CD4-positive, alpha-beta T cell (primary cell): ENCODE results near the gene FREM1. TPM values are rescaled to one million over a fixed set of nuclear protein-coding genes. Genes with fewer than 3 reads are reported as not detected.

ENCODE experiments used
- ATAC-seq: fragments of 200-7000 bp; cut with Tn5 transposase; one replicate; pipeline ENCODE4 v1.10.0; 2022; ENCODE audit warnings: mild to moderate bottlenecking; ENCODE audit not compliant: poor library complexity
- CTCF ChIA-PET: fragments of 350-600 bp; sonication (Branson Sonifier 250); formaldehyde crosslinking; loops from one replicate; lab custom pipeline; 2021; ENCODE audit warnings: antibody characterized with exemption, inconsistent platforms; lab: Charles Lee
- POLR2A ChIA-PET: fragments of 350-600 bp; sonication (Branson Sonifier 250); formaldehyde crosslinking; loops from one replicate; lab custom pipeline; 2021; ENCODE audit warnings: antibody characterized with exemption, inconsistent platforms; lab: Charles Lee
- DNase-seq, 14 experiments: peaks; one replicate each; pipeline ENCODE4 v3.0.0-alpha.2; 2013 to 2020; ENCODE audit warnings: mixed read lengths in 2 of 14
- H3K27ac ChIP-seq, 2 donors: one replicate each; pipeline versions ENCODE4 v1.5.1 to v1.7.0; 2013; ENCODE audit warnings: low read length in 2 of 2, low read depth in 1 of 2, mild to moderate bottlenecking in 1 of 2
- H3K27me3 ChIP-seq, 2 experiments: 1 replicate in 1 of 2; 2 replicates in 1 of 2; pipeline versions ENCODE4 v1.6.1 to v1.7.0; 2013; ENCODE audit warnings: low read length in 2 of 2, control low read depth in 1 of 2, mild to moderate bottlenecking in 1 of 2, moderate library complexity in 1 of 2; ENCODE audit not compliant: insufficient read depth in 2 of 2, control insufficient read depth in 1 of 2
- H3K36me3 ChIP-seq: one replicate; pipeline ENCODE4 v1.6.1; 2013; ENCODE audit warnings: low read length, control low read depth; ENCODE audit not compliant: insufficient read depth
- H3K4me1 ChIP-seq: one replicate; pipeline ENCODE4 v1.6.1; 2013; ENCODE audit warnings: low read length, control low read depth; ENCODE audit not compliant: insufficient read depth
- H3K4me3 ChIP-seq: one replicate; pipeline ENCODE4 v1.5.1; 2013; ENCODE audit warnings: mild to moderate bottlenecking, low read length, moderate library complexity
- H3K9me3 ChIP-seq, 2 experiments: 1 replicate in 1 of 2; 2 replicates in 1 of 2; pipeline versions ENCODE4 v1.6.1 to v1.7.0; 2013; ENCODE audit warnings: low read length in 2 of 2, mild to moderate bottlenecking in 2 of 2, control low read depth in 1 of 2, moderate library complexity in 1 of 2; ENCODE audit not compliant: control insufficient read depth in 1 of 2, insufficient read depth in 1 of 2
- H3K27ac Mint-ChIP-seq: one replicate; pipeline ENCODE4 v1.8.0; 2020; ENCODE audit warnings: mixed read lengths
- H3K27me3 Mint-ChIP-seq: one replicate; pipeline ENCODE4 v1.8.0; 2021; ENCODE audit warnings: mixed read lengths
- H3K36me3 Mint-ChIP-seq: one replicate; pipeline ENCODE4 v1.8.0; 2021; ENCODE audit warnings: low read depth, mixed read lengths
- H3K4me1 Mint-ChIP-seq: one replicate; pipeline ENCODE4 v1.8.0; 2021; ENCODE audit warnings: low read depth, mixed read lengths
- H3K4me3 Mint-ChIP-seq: one replicate; pipeline ENCODE4 v1.8.0; 2020; ENCODE audit warnings: mild to moderate bottlenecking, mixed read lengths
- H3K9me3 Mint-ChIP-seq: one replicate; pipeline ENCODE4 v1.8.0; 2020; ENCODE audit warnings: mixed read lengths
- intact Hi-C, 2 experiments: fragments of 100-400 bp; cut with DNase I in 1 of 2; cut with micrococcal nuclease in 1 of 2; formaldehyde crosslinking; loops; one replicate each; pipeline versions ENCODE4 v1.15.1 to v1.9.0; 2023 to 2025; cut with DNase I, micrococcal nuclease
- total RNA-seq, 174 experiments: library from RNA in 2 of 174; stranded (reverse) in 2 of 174; gene quantifications; one replicate each; pipeline ENCODE4 v1.2.3 and lab custom pipeline; 2021 to 2026
- TF ChIP-seq, protein P1 (sequence below): fragments of 200-600 bp; IDR thresholded peaks from one replicate; pipeline ENCODE4 v1.8.0; 2022; ENCODE audit warnings: antibody characterized with exemption, mild to moderate bottlenecking

The FREM1 gene
- total RNA-seq, 2 experiments from 2014 or later = 0.27 TPM; not detected in 1

- Mint-ChIP-seq H3K27me3 (peaks cover 13% of the 10 kb centered on the region), H3K4me1 (no peaks in the 10 kb centered on the region), H3K9me3 (no peaks in the 10 kb centered on the region), H3K27ac (no peak overlapping the region), H3K36me3 (no peaks in the 10 kb centered on the region), H3K4me3 (no peak overlapping the region)
- intact Hi-C loops = loop anchor here in 1 of 2 experiments (10.0 kb wide), 1 partner anchor 292 kb away; no protein-coding TSS in a partner anchor
- ATAC-seq (no peak), DNase-seq (no peak)
- no peak overlapping the region for H3K27ac ChIP-seq
- TF ChIP-seq, protein P1, sequence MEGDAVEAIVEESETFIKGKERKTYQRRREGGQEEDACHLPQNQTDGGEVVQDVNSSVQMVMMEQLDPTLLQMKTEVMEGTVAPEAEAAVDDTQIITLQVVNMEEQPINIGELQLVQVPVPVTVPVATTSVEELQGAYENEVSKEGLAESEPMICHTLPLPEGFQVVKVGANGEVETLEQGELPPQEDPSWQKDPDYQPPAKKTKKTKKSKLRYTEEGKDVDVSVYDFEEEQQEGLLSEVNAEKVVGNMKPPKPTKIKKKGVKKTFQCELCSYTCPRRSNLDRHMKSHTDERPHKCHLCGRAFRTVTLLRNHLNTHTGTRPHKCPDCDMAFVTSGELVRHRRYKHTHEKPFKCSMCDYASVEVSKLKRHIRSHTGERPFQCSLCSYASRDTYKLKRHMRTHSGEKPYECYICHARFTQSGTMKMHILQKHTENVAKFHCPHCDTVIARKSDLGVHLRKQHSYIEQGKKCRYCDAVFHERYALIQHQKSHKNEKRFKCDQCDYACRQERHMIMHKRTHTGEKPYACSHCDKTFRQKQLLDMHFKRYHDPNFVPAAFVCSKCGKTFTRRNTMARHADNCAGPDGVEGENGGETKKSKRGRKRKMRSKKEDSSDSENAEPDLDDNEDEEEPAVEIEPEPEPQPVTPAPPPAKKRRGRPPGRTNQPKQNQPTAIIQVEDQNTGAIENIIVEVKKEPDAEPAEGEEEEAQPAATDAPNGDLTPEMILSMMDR = no peak
- H3K4me3 ChIP-seq = no peak overlapping the region
- ChIA-PET CTCF (no interaction called here), POLR2A (no interaction called here)
- no peaks in the 10 kb centered on the region for H3K4me1 ChIP-seq
- no peaks in the 10 kb centered on the region for H3K9me3 ChIP-seq
- no peaks in the 10 kb centered on the region for H3K36me3 ChIP-seq
- H3K27me3 ChIP-seq = no peaks in the 10 kb centered on the region
Measured at GRCh38 chr9:14843163-14843562, 67.1 kb downstream of the FREM1 start.

GRCh38 chr9:14842269-14842668, 68.0 kb downstream of the FREM1 start:
- CTCF ChIA-PET = no interaction called here
- TF ChIP-seq, protein P1 = no peak
- Histone ChIP-seq H3K27me3 (no peaks in the 10 kb centered on the region), H3K9me3 (no peaks in the 10 kb centered on the region), H3K4me3 (no peak overlapping the region), H3K27ac (no peak overlapping the region), H3K36me3 (no peaks in the 10 kb centered on the region), H3K4me1 (no peaks in the 10 kb centered on the region)
- no peak for DNase-seq
- no peak for ATAC-seq
- no peaks in the 10 kb centered on the region for H3K4me1 Mint-ChIP-seq
- intact Hi-C loops = loop anchor here in 1 of 2 experiments (10.0 kb wide), 1 partner anchor 293 kb away; no protein-coding TSS in a partner anchor
- H3K9me3 Mint-ChIP-seq = no peaks in the 10 kb centered on the region
- no peaks in the 10 kb centered on the region for H3K36me3 Mint-ChIP-seq
- peaks cover 9% of the 10 kb centered on the region for H3K27me3 Mint-ChIP-seq
- H3K27ac Mint-ChIP-seq = no peak overlapping the region
- H3K4me3 Mint-ChIP-seq = no peak overlapping the region
- POLR2A ChIA-PET = no interaction called here

- no peaks in the 10 kb centered on the region for H3K4me1 ChIP-seq
- Mint-ChIP-seq H3K27ac (no peak overlapping the region), H3K27me3 (peaks cover 8% of the 10 kb centered on the region), H3K4me3 (no peak overlapping the region), H3K4me1 (no peaks in the 10 kb centered on the region), H3K36me3 (no peaks in the 10 kb centered on the region), H3K9me3 (no peaks in the 10 kb centered on the region)
- no peaks in the 10 kb centered on the region for H3K27me3 ChIP-seq
- ATAC-seq = no peak
- ChIA-PET CTCF (no interaction called here), POLR2A (no interaction called here)
- no peak overlapping the region for H3K27ac ChIP-seq
- intact Hi-C loops = no loop called here
- no peaks in the 10 kb centered on the region for H3K9me3 ChIP-seq
- DNase-seq = no peak
- no peaks in the 10 kb centered on the region for H3K36me3 ChIP-seq
- no peak overlapping the region for H3K4me3 ChIP-seq
- TF ChIP-seq, protein P1 = no peak
Measured at GRCh38 chr9:14838701-14839100, 71.5 kb downstream of the FREM1 start.
